ENCODE measurements around the gene HOXD9.
A peak's percentile ranks its signal among the peaks of the same experiment; 100 is the strongest.

Gene HOXD9

GRCh38 chr2:176082824-176083751 is 39.4 kb upstream of the HOXD9 start:
- H3K4me1 Mint-ChIP-seq (ENCODE audit: low read depth), result peaks cover 16% of the 10 kb centered on the region
- peaks cover 16% of the 10 kb centered on the region for H3K36me3 Mint-ChIP-seq
- peak overlapping the region; percentile 30 for H3K4me3 Mint-ChIP-seq
- peaks cover 8% of the 10 kb centered on the region for H3K9me3 Mint-ChIP-seq (ENCODE audit: low read depth)
- peaks cover 50% of the 10 kb centered on the region for H3K27me3 Mint-ChIP-seq
- H3K27ac Mint-ChIP-seq, result peak overlapping the region; percentile 78

GRCh38 chr2:176083796-176084261 is 38.7 kb upstream of the HOXD9 start, which contains the start of gene EVX2:
TSS of gene EVX2 (minus strand) at chr2:176083962. CDS start at chr2:176083776, 186 bp downstream.
- H3K27ac Mint-ChIP-seq, result peak within 1 kb of the TSS; percentile 78
- H3K9me3 Mint-ChIP-seq (ENCODE audit: low read depth), result peaks cover under 1% of the 10 kb centered on the region
- peaks cover 46% of the 10 kb centered on the region for H3K27me3 Mint-ChIP-seq
- peak within 1 kb of the TSS; percentile 30 for H3K4me3 Mint-ChIP-seq
- H3K4me1 Mint-ChIP-seq (ENCODE audit: low read depth), result peaks cover 21% of the 10 kb centered on the region
- peaks cover 11% of the 10 kb centered on the region for H3K36me3 Mint-ChIP-seq

GRCh38 chr2:176084611-176085119 is 37.9 kb upstream of the HOXD9 start:
- Mint-ChIP-seq H3K9me3 (ENCODE audit: low read depth) (no peaks in the 10 kb centered on the region), H3K27me3 (peaks cover 44% of the 10 kb centered on the region), H3K27ac (peak overlapping the region; percentile 58), H3K4me3 (no peak overlapping the region), H3K4me1 (ENCODE audit: low read depth) (peaks cover 15% of the 10 kb centered on the region), H3K36me3 (peaks cover 5% of the 10 kb centered on the region)

- Mint-ChIP-seq H3K36me3 (peaks cover 5% of the 10 kb centered on the region), H3K4me3 (no peak overlapping the region), H3K4me1 (ENCODE audit: low read depth) (peaks cover 14% of the 10 kb centered on the region), H3K27me3 (peaks cover 49% of the 10 kb centered on the region), H3K27ac (no peak overlapping the region), H3K9me3 (ENCODE audit: low read depth) (no peaks in the 10 kb centered on the region)
Measured at GRCh38 chr2:176085120-176085788, 37.3 kb upstream of the HOXD9 start.

GRCh38 chr2:176085861-176086771 is 36.4 kb upstream of the HOXD9 start:
- Mint-ChIP-seq H3K4me1 (ENCODE audit: low read depth) (peaks cover 14% of the 10 kb centered on the region), H3K9me3 (ENCODE audit: low read depth) (no peaks in the 10 kb centered on the region), H3K27ac (no peak overlapping the region), H3K36me3 (peaks cover 5% of the 10 kb centered on the region), H3K4me3 (no peak overlapping the region), H3K27me3 (peaks cover 55% of the 10 kb centered on the region)

- H3K4me3 Mint-ChIP-seq, result no peak overlapping the region
- H3K27me3 Mint-ChIP-seq, result peaks cover 62% of the 10 kb centered on the region
- no peak overlapping the region for H3K27ac Mint-ChIP-seq
- peaks cover 5% of the 10 kb centered on the region for H3K36me3 Mint-ChIP-seq
- no peaks in the 10 kb centered on the region for H3K9me3 Mint-ChIP-seq (ENCODE audit: low read depth)
- H3K4me1 Mint-ChIP-seq (ENCODE audit: low read depth), result peaks cover 23% of the 10 kb centered on the region
Measured at GRCh38 chr2:176087330-176088047, 35.0 kb upstream of the HOXD9 start.

GRCh38 chr2:176088048-176088936 is 34.2 kb upstream of the HOXD9 start:
- peaks cover 5% of the 10 kb centered on the region for H3K36me3 Mint-ChIP-seq
- peak overlapping the region; percentile 60 for H3K4me3 Mint-ChIP-seq
- no peak overlapping the region for H3K27ac Mint-ChIP-seq
- no peaks in the 10 kb centered on the region for H3K9me3 Mint-ChIP-seq (ENCODE audit: low read depth)
- peaks cover 57% of the 10 kb centered on the region for H3K27me3 Mint-ChIP-seq
- H3K4me1 Mint-ChIP-seq (ENCODE audit: low read depth), result peaks cover 25% of the 10 kb centered on the region

GRCh38 chr2:176088937-176089842 is 33.3 kb upstream of the HOXD9 start:
- no peak overlapping the region for H3K27ac Mint-ChIP-seq
- H3K36me3 Mint-ChIP-seq, result peaks cover 9% of the 10 kb centered on the region
- H3K27me3 Mint-ChIP-seq, result peaks cover 59% of the 10 kb centered on the region
- no peak overlapping the region for H3K4me3 Mint-ChIP-seq
- H3K9me3 Mint-ChIP-seq (ENCODE audit: low read depth), result peaks cover 4% of the 10 kb centered on the region
- peaks cover 34% of the 10 kb centered on the region for H3K4me1 Mint-ChIP-seq (ENCODE audit: low read depth)

- Mint-ChIP-seq H3K36me3 (peaks cover 9% of the 10 kb centered on the region), H3K4me1 (ENCODE audit: low read depth) (peaks cover 34% of the 10 kb centered on the region), H3K9me3 (ENCODE audit: low read depth) (peaks cover 4% of the 10 kb centered on the region), H3K4me3 (no peak overlapping the region), H3K27me3 (peaks cover 61% of the 10 kb centered on the region), H3K27ac (no peak overlapping the region)
Measured at GRCh38 chr2:176089843-176090395, 32.6 kb upstream of the HOXD9 start.

GRCh38 chr2:176090862-176091261 is 31.7 kb upstream of the HOXD9 start:
- H3K9me3 Mint-ChIP-seq (ENCODE audit: low read depth), result peaks cover 4% of the 10 kb centered on the region
- no peak overlapping the region for H3K27ac Mint-ChIP-seq
- H3K4me3 Mint-ChIP-seq, result peak overlapping the region; percentile 0
- H3K36me3 Mint-ChIP-seq, result peaks cover 9% of the 10 kb centered on the region
- peaks cover 68% of the 10 kb centered on the region for H3K27me3 Mint-ChIP-seq
- H3K4me1 Mint-ChIP-seq (ENCODE audit: low read depth), result peaks cover 34% of the 10 kb centered on the region

GRCh38 chr2:176091329-176092258 is 30.9 kb upstream of the HOXD9 start:
- Mint-ChIP-seq H3K4me1 (ENCODE audit: low read depth) (peaks cover 34% of the 10 kb centered on the region), H3K9me3 (ENCODE audit: low read depth) (peaks cover 4% of the 10 kb centered on the region), H3K27ac (no peak overlapping the region), H3K4me3 (peak overlapping the region; percentile 70), H3K36me3 (peaks cover 9% of the 10 kb centered on the region), H3K27me3 (peaks cover 71% of the 10 kb centered on the region)
